ENCODE data around the gene MICALL1. TPM values are rescaled to one million over a fixed set of nuclear protein-coding genes. Genes with fewer than 3 reads are reported as not detected.

Gene MICALL1
- total RNA-seq, 1 experiment from 2014 or later = 47.2 TPM

DNA sequence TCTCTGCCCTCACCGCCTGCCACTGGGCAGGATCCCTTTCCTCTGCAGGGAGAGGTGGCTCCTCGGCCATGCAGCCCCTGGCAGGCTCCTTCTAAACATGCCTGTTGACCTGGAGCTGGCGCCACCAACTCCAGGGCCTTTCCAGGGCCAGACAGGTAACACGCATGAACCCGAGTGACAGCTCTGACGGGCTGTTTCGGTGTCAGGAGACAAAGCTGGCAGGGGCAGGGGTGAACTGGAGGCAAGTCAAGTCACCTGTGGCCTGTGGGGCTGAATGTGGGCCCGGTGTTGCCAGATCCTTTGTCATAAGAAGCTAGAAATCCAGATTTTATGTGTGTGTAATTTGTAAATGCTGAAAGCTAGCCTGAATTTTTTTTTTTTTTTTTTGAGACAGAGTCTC, 36.0 kb downstream of the MICALL1 start:
- CTCF ChIA-PET = interaction anchor here (1.2 to 5.9 kb wide), 2 partner anchors 8 to 11 kb away, joined by 3 to 25 read pairs; no protein-coding TSS in a partner anchor
- DNase-seq (ENCODE audit: low spot score) = no peak
- no peaks in the 10 kb centered on the region for H3K27me3 Mint-ChIP-seq (ENCODE audit: low read depth)
- peaks cover 4% of the 10 kb centered on the region; the same call in 1 of the 2 replicates for H3K4me1 Mint-ChIP-seq
- no peak overlapping the region for H3K4me3 Mint-ChIP-seq
- no peak overlapping the region for H3K27ac Mint-ChIP-seq
- POLR2A ChIA-PET = no interaction called here
- no peak for TF ChIP-seq ZBTB43 (CRISPR knock-in tag; IDR thresholded peaks at IDR 0.05)
- TF ChIP-seq USF1 (CRISPR knock-in tag; IDR thresholded peaks at IDR 0.05) = no peak
- TF ChIP-seq CREM (CRISPR knock-in tag; IDR thresholded peaks at IDR 0.05) = no peak
- TF ChIP-seq RORB (CRISPR knock-in tag; IDR thresholded peaks at IDR 0.05) = no peak
- no peak for TF ChIP-seq ZNF396 (CRISPR knock-in tag; IDR thresholded peaks at IDR 0.05; ENCODE audit: borderline replicate concordance)
- TF ChIP-seq, protein P1, sequence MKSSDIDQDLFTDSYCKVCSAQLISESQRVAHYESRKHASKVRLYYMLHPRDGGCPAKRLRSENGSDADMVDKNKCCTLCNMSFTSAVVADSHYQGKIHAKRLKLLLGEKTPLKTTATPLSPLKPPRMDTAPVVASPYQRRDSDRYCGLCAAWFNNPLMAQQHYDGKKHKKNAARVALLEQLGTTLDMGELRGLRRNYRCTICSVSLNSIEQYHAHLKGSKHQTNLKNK (CRISPR knock-in tag; IDR thresholded peaks at IDR 0.05) = no peak
- TF ChIP-seq ZNF263 (CRISPR knock-in tag; IDR thresholded peaks at IDR 0.05; ENCODE audit: low read depth) = no peak
- no peak for TF ChIP-seq RELA (CRISPR knock-in tag; IDR thresholded peaks at IDR 0.05; ENCODE audit: borderline replicate concordance)
- TF ChIP-seq ZNF671 (CRISPR knock-in tag; IDR thresholded peaks at IDR 0.05) = no peak
- TF ChIP-seq SP1 (CRISPR knock-in tag; conservative IDR thresholded peaks at IDR 0.05) = no peak
- no peak for TF ChIP-seq ATF3 (CRISPR knock-in tag; conservative IDR thresholded peaks at IDR 0.05)
- no peaks in the 10 kb centered on the region for H3K9me3 Mint-ChIP-seq
- peaks cover 17% of the 10 kb centered on the region for H3K36me3 Mint-ChIP-seq
- ATAC-seq = no peak

DNA sequence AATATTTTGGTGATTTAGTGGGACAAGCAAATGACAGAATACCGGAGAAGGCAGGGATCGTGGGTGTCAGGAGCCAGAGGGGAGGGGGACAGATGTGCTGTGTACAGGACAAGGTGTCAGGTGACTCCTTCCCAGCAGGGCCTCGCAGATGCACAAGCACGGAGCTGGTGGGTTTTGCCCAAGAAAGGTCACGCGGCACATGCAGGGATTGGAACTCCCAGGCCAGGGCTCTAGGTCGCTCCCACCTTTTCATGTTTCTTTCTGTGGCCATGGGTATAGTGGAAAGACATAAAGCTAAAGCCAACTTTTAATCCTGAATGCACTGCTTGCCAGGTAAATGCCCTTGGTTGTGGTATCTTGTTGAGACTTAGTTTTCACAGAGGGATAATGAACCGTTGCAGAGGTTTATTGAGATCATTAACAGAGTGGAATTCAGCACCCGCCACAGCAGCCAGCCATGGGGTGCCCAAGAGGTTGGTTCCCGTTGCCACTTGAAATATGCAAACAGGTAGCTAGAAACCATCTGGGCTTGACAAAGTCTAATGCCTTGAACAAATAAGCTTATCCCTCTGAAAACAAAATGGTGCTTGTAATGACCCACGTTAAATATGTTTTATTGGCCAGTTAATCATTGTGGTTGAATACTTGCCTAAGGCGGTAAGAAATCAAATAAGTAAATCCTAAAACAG, 37.2 kb downstream of the MICALL1 start:
- POLR2A ChIA-PET = interaction anchor here (0.8 kb wide), 1 partner anchor 10 kb away, joined by 4 read pairs; the partner anchor contains the start of genes C22orf23 and POLR2F
- Mint-ChIP-seq H3K4me3 (no peak overlapping the region), H3K36me3 (peaks cover 13% of the 10 kb centered on the region), H3K9me3 (no peaks in the 10 kb centered on the region), H3K27ac (no peak overlapping the region; the same call in 1 of the 2 replicates), H3K27me3 (ENCODE audit: low read depth) (no peaks in the 10 kb centered on the region), H3K4me1 (peaks cover 4% of the 10 kb centered on the region; the same call in 1 of the 2 replicates)
- DNase-seq (ENCODE audit: low spot score) (no peak), ATAC-seq (no peak)
- CTCF ChIA-PET = interaction anchor here (1.0 to 5.9 kb wide), 2 partner anchors 9 to 38 kb away, joined by 3 to 25 read pairs; partner anchors contain the start of gene MICALL1
- TF ChIP-seq JAZF1 (CRISPR knock-in tag; IDR thresholded peaks at IDR 0.05) (no peak), MXD4 (CRISPR knock-in tag; IDR thresholded peaks at IDR 0.05; ENCODE audit: borderline replicate concordance) (no peak), NR3C1 (CRISPR knock-in tag; conservative IDR thresholded peaks at IDR 0.05; ENCODE audit: low read depth) (no peak), NFYB (CRISPR knock-in tag; conservative IDR thresholded peaks at IDR 0.05; ENCODE audit: low read depth) (no peak), EMX1 (CRISPR knock-in tag; IDR thresholded peaks at IDR 0.05) (no peak), ZNF232 (CRISPR knock-in tag; IDR thresholded peaks at IDR 0.05) (no peak), ZBTB43 (CRISPR knock-in tag; IDR thresholded peaks at IDR 0.05) (no peak), HMGA2 (CRISPR knock-in tag; IDR thresholded peaks at IDR 0.05) (no peak), CBFB (CRISPR knock-in tag; IDR thresholded peaks at IDR 0.05; ENCODE audit: low read depth) (no peak)

Data from WTC11 (cell line).